Sigmoid colon (tissue), 4 donors: ENCODE measurements around the gene CFAP61.

ENCODE experiments used
- EP300 ChIP-seq, 4 donors: sonication (generic); formaldehyde crosslinking; IDR thresholded peaks; one replicate each; pipeline ENCODE4 v1.6.1; 2017; ENCODE audit warnings: antibody characterized with exemption in 4 of 4
- POLR2A ChIP-seq, 2 donors: fragments of 450-650 bp; IDR thresholded peaks; one replicate each; pipeline ENCODE4 v1.6.1; 2016; ENCODE audit warnings: antibody characterized with exemption in 2 of 2, mild to moderate bottlenecking in 2 of 2, moderate library complexity in 2 of 2
- POLR2AphosphoS5 ChIP-seq, 4 donors: sonication (generic); formaldehyde crosslinking; IDR thresholded peaks; one replicate each; pipeline ENCODE4 v1.6.1; 2017; ENCODE audit warnings: antibody characterized with exemption in 4 of 4
- TF ChIP-seq, protein P1 (sequence below), 4 experiments: fragments of 450-650 bp in 3 of 4; fragments of 200-600 bp in 1 of 4; IDR thresholded peaks; one replicate each; pipeline ENCODE4 v1.5.1; 2016 to 2019; ENCODE audit warnings: antibody characterized with exemption in 4 of 4, mild to moderate bottlenecking in 3 of 4, moderate library complexity in 2 of 4

- TF ChIP-seq, protein P1, sequence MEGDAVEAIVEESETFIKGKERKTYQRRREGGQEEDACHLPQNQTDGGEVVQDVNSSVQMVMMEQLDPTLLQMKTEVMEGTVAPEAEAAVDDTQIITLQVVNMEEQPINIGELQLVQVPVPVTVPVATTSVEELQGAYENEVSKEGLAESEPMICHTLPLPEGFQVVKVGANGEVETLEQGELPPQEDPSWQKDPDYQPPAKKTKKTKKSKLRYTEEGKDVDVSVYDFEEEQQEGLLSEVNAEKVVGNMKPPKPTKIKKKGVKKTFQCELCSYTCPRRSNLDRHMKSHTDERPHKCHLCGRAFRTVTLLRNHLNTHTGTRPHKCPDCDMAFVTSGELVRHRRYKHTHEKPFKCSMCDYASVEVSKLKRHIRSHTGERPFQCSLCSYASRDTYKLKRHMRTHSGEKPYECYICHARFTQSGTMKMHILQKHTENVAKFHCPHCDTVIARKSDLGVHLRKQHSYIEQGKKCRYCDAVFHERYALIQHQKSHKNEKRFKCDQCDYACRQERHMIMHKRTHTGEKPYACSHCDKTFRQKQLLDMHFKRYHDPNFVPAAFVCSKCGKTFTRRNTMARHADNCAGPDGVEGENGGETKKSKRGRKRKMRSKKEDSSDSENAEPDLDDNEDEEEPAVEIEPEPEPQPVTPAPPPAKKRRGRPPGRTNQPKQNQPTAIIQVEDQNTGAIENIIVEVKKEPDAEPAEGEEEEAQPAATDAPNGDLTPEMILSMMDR (IDR thresholded peaks at IDR 0.05): no peak
- TF ChIP-seq POLR2A (IDR thresholded peaks at IDR 0.05) (no peak), POLR2AphosphoS5 (IDR thresholded peaks at IDR 0.05) (no peak), EP300 (IDR thresholded peaks at IDR 0.05) (no peak)
These were observed 14.4 kb upstream of the CFAP61 start for GRCh38 chr20:20037960-20038359.
